ENCODE data around the gene HDGF. TPM values are rescaled to one million over a fixed set of nuclear protein-coding genes. Genes with fewer than 3 reads are reported as not detected.
"Not testable (repeated sequence)": the region's sequence is repeated elsewhere in the genome, so short reads cannot be mapped to it uniquely, and the experiment has no call there.

The HDGF gene
- total RNA-seq, 2 donors from 2014 or later: 215 to 438 TPM

DNA sequence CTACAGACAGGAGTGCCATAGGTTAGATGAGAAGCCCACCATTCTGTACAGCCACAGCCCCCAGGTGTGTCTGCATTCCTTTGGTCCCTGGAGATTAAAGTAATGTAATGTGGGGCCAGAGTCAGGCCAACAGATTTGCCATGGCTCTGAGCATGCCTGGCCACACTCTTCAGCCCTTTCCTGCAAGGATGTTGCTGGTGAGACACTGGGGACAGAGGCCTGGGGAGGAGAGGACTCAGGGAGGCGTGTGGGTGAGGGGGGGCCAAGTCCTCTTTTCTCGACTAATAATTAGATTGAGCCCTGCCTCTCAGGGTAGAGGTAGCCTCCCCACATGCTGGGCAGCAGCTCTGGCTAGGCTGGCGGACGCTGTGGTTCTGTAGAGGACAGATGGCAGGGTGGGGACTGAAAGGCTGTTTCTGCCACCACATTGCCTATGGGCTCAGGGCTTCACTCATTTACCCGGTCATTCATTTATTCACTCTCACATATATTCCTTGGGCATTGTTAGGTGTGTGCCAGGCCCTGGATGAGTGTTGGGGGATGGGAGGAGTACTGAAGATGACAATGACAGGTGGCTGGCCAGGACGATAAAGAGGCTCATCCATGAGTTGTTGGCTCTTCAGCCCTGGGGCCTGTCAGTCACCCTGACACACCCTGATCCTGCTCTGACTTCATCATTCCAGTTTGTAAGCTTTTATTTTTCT lies 8.8 kb upstream of the HDGF start:
- Histone ChIP-seq H3K9me3 (no peaks in the 10 kb centered on the region), H3K4me3 (no peak overlapping the region), H3K27me3 (no peaks in the 10 kb centered on the region), H3K4me1 (no peaks in the 10 kb centered on the region), H3K27ac (no peak overlapping the region), H3K9ac (ENCODE audit: low read depth in 2 of 2, low read length in 2 of 2) (no peak overlapping the region), H3K36me3 (no peaks in the 10 kb centered on the region)
- TF ChIP-seq, protein P1, sequence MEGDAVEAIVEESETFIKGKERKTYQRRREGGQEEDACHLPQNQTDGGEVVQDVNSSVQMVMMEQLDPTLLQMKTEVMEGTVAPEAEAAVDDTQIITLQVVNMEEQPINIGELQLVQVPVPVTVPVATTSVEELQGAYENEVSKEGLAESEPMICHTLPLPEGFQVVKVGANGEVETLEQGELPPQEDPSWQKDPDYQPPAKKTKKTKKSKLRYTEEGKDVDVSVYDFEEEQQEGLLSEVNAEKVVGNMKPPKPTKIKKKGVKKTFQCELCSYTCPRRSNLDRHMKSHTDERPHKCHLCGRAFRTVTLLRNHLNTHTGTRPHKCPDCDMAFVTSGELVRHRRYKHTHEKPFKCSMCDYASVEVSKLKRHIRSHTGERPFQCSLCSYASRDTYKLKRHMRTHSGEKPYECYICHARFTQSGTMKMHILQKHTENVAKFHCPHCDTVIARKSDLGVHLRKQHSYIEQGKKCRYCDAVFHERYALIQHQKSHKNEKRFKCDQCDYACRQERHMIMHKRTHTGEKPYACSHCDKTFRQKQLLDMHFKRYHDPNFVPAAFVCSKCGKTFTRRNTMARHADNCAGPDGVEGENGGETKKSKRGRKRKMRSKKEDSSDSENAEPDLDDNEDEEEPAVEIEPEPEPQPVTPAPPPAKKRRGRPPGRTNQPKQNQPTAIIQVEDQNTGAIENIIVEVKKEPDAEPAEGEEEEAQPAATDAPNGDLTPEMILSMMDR (IDR thresholded peaks at IDR 0.05): no peak
- intact Hi-C loops (cut with DNase I): no loop called here
- DNase-seq: no peak

GRCh38 chr1:156757572-156758253 lies 6.2 kb upstream of the HDGF start:
- H3K4me3 ChIP-seq; H3K4me1 ChIP-seq; intact Hi-C loops (cut with DNase I); H3K9me3 ChIP-seq; H3K36me3 ChIP-seq; DNase-seq; H3K27me3 ChIP-seq; H3K27ac ChIP-seq; H3K9ac ChIP-seq (ENCODE audit: low read depth in 2 of 2, low read length in 2 of 2): not testable (repeated sequence)

- intact Hi-C loops (cut with DNase I): no loop called here
- Histone ChIP-seq H3K4me3 (no peak overlapping the region), H3K36me3 (no peaks in the 10 kb centered on the region), H3K9me3 (no peaks in the 10 kb centered on the region), H3K9ac (ENCODE audit: low read depth in 2 of 2, low read length in 2 of 2) (no peak overlapping the region), H3K27ac (no peak overlapping the region), H3K4me1 (peaks cover 5% of the 10 kb centered on the region), H3K27me3 (no peaks in the 10 kb centered on the region)
- TF ChIP-seq, protein P1 (IDR thresholded peaks at IDR 0.05): no peak
- no peak for DNase-seq
Measured at GRCh38 chr1:156756355-156756754, 4.9 kb upstream of the HDGF start.

DNA sequence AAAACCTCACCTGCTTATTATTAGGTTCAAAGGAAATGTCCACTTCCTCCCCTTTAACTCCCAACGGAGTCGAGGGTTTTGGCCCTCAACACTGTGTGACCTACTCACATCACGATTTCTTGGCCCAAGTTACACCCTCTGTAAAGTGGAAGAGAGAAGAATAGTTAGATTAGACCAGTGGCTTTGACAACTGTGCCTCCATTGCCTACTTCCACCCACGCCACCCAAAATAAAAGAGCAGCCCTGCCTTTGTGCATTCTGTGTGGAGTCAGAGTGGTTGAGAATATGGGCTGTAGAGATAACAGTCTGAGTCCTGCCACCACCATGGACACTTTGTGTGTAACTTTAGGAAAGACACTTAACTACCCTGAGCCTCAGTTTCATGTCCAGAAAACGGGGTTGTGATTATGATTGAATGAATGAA lies 4.1 kb upstream of the HDGF start:
- no peak overlapping the region for H3K27ac ChIP-seq
- no peak overlapping the region for H3K4me3 ChIP-seq
- H3K36me3 ChIP-seq: no peaks in the 10 kb centered on the region
- no peak overlapping the region for H3K9ac ChIP-seq (ENCODE audit: low read depth in 2 of 2, low read length in 2 of 2)
- no peaks in the 10 kb centered on the region for H3K9me3 ChIP-seq
- H3K4me1 ChIP-seq: peaks cover 5% of the 10 kb centered on the region
- no peak for DNase-seq
- TF ChIP-seq, protein P1 (IDR thresholded peaks at IDR 0.05): no peak
- no peaks in the 10 kb centered on the region for H3K27me3 ChIP-seq
- intact Hi-C loops (cut with DNase I): no loop called here

- H3K27ac ChIP-seq: no peak overlapping the region
- TF ChIP-seq, protein P1 (IDR thresholded peaks at IDR 0.05): no peak
- H3K4me3 ChIP-seq: no peak overlapping the region
- no peak for DNase-seq
- intact Hi-C loops (cut with DNase I): no loop called here
- H3K36me3 ChIP-seq: no peaks in the 10 kb centered on the region
- no peak overlapping the region for H3K9ac ChIP-seq (ENCODE audit: low read depth in 2 of 2, low read length in 2 of 2)
- no peaks in the 10 kb centered on the region for H3K9me3 ChIP-seq
- no peaks in the 10 kb centered on the region for H3K27me3 ChIP-seq
- peaks cover 5% of the 10 kb centered on the region for H3K4me1 ChIP-seq
Measured at GRCh38 chr1:156754219-156754618, 2.7 kb upstream of the HDGF start.

All from colonic mucosa (tissue), 4 donors.